Neural cell (in vitro differentiated cells): ENCODE measurements around the gene A2ML1.

Source experiments
- CTCF ChIP-seq: fragments of 450-650 bp; IDR thresholded peaks from 2 replicates; pipeline ENCODE4 v1.5.1; 2014; ENCODE audit warnings: antibody characterized with exemption, mild to moderate bottlenecking, moderate library complexity; ENCODE audit not compliant: poor library complexity, severe bottlenecking
- EP300 ChIP-seq: fragments of 450-650 bp; conservative IDR thresholded peaks from 2 replicates; pipeline ENCODE4 v1.6.1; 2014; ENCODE audit warnings: antibody characterized with exemption, mild to moderate bottlenecking, moderate library complexity; ENCODE audit not compliant: poor library complexity, severe bottlenecking

GRCh38 chr12:8773461-8773860, 49.0 kb upstream of the A2ML1 start:
- no peak for TF ChIP-seq CTCF
- TF ChIP-seq EP300 = no peak
